Activated naive CD8-positive, alpha-beta T cell treated with anti-CD3 and anti-CD28 coated beads for 36 hours (primary cell): ENCODE results near the gene FAM163B. TPM values are rescaled to one million over a fixed set of nuclear protein-coding genes. Genes with fewer than 3 reads are reported as not detected.

Experiments
- DNase-seq: peaks from one replicate; pipeline ENCODE4 v3.0.0; 2021
- H3K27ac Mint-ChIP-seq: one replicate; pipeline ENCODE4 v1.8.0; 2022; ENCODE audit warnings: mild to moderate bottlenecking, moderate library complexity, mixed read lengths
- H3K27me3 Mint-ChIP-seq: one replicate; pipeline ENCODE4 v1.8.0; 2022; ENCODE audit warnings: mild to moderate bottlenecking, mixed read lengths
- H3K36me3 Mint-ChIP-seq: one replicate; pipeline ENCODE4 v1.8.0; 2021; ENCODE audit warnings: mild to moderate bottlenecking, mixed read lengths
- H3K4me1 Mint-ChIP-seq: one replicate; pipeline ENCODE4 v1.8.0; 2021; ENCODE audit warnings: mixed read lengths
- H3K4me3 Mint-ChIP-seq: one replicate; pipeline ENCODE4 v1.8.0; 2022; ENCODE audit warnings: mild to moderate bottlenecking, moderate library complexity, mixed read lengths
- H3K9me3 Mint-ChIP-seq: one replicate; pipeline ENCODE4 v1.8.0; 2022; ENCODE audit warnings: mixed read lengths
- total RNA-seq, 2 experiments: library from RNA; stranded (reverse); gene quantifications; one replicate each; pipeline ENCODE4 v1.2.3, GENCODE V29; 2021

FAM163B gene
- total RNA-seq, 2 experiments from 2014 or later = not detected

DNA sequence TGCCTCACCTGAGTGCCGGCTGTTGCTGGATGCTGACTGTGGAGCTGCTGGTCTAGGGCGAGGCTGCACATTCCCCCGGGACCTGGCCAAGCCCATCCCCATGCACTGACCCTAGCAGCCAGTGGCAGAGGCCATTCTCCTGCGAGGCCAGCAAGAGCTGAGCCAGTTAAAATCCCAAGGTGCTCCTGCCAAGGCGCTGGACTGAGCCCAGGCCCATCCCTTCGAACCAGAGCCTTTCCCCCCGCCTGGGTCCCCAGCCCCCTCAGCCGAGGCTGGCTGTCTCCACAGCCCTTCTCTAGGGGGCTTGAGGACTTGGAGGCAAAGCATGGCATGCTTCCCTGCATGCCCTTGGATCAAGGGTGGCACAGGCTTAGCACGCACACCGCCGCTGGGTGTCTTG, 73.1 kb downstream of the FAM163B start:
- no peak overlapping the region for H3K27ac Mint-ChIP-seq
- H3K36me3 Mint-ChIP-seq = no peaks in the 10 kb centered on the region
- DNase-seq = no peak
- H3K4me1 Mint-ChIP-seq = peaks cover 19% of the 10 kb centered on the region
- H3K27me3 Mint-ChIP-seq = no peaks in the 10 kb centered on the region
- H3K4me3 Mint-ChIP-seq = no peak overlapping the region
- H3K9me3 Mint-ChIP-seq = no peaks in the 10 kb centered on the region

DNA sequence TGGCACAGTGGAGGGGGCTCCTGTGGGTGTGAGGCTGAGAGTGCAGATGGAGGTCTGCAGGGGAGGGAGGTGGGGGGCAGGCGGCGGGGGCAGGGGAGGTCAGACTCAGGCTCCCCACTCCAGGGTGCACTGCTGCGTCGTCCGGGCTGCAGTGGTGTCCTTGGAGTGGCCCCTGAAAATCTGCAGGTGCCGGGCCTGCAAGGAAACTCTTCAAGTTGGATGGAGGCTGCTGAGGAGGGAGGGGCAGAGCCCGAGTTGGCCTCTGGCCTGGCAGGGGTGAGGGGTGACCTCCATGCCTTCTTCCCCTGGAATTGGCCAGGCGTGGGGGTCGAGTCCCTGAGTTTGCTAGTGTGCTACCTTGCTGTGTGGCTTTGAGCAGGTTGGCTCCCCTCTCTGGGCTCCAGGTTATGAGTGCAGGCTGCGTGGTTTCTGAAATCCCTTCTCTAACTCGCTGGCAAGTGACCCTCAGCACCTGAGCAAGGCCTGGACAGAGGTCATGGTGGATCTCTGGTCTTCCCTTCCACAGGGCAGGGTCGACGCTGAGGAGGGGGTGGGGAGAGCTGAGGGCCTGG, 73.8 kb downstream of the FAM163B start:
- Mint-ChIP-seq H3K4me3 (no peak overlapping the region), H3K27me3 (no peaks in the 10 kb centered on the region), H3K4me1 (peaks cover 19% of the 10 kb centered on the region), H3K9me3 (no peaks in the 10 kb centered on the region), H3K36me3 (no peaks in the 10 kb centered on the region), H3K27ac (no peak overlapping the region)
- no peak for DNase-seq

DNA sequence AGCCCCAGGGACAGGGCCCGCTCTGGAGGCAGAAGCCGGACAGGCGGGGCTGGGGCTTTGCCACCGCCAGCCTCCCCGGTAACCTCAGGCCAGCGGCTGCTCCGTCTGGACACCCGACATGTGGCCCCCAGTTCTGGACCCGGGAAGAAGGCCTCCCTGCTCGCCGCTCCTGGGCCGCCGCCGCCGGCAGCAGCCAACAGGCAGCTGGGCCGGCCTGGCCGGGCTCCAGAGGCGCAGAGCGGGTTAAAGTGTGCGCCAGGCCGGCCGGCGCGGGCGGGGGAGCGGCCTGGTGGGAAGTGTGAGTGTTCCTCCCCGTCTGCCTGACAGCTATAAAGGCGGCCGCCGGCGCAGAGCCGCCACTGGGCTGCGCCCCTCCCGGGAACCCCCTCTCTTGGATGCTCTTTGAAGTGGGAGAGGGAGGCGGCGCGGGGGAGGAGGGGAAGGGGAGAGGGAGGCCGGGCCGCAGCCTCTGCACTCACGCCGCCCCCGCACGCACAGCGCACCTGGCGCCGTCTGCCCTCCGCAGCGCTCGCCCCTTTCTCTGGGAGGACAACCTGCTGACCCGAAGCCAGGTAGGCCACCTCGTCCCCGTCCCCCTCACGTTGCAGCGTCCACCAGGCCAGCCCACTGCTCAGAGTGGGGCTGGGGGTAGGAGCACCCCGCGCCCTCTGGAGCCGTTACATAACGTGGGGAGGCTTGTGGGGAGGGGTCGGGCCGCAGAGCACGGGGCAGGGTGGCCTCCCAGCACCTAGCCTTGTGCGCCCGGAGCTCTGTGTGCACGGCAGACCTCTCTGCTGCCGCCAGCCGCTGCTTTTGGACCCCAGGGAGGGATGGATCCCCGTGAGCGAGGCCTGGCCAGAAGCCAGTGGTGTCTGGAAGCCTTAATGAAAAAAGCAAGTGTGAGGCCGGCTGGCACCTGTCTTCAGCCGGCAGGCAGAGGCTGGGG, 74.6 kb downstream of the FAM163B start, which contains the start of gene ADAMTSL2:
ADAMTSL2 (plus strand) TSS at position 359 of the 946 bp plus-strand sequence. CDS start 2,009 bp downstream, outside the sequence.
- Mint-ChIP-seq H3K36me3 (no peaks in the 10 kb centered on the region), H3K9me3 (no peaks in the 10 kb centered on the region), H3K27ac (no peak within 1 kb of the TSS), H3K4me1 (peaks cover 19% of the 10 kb centered on the region), H3K27me3 (no peaks in the 10 kb centered on the region), H3K4me3 (peak within 1 kb of the TSS; percentile 45)
- peak; percentile 65 for DNase-seq

DNA sequence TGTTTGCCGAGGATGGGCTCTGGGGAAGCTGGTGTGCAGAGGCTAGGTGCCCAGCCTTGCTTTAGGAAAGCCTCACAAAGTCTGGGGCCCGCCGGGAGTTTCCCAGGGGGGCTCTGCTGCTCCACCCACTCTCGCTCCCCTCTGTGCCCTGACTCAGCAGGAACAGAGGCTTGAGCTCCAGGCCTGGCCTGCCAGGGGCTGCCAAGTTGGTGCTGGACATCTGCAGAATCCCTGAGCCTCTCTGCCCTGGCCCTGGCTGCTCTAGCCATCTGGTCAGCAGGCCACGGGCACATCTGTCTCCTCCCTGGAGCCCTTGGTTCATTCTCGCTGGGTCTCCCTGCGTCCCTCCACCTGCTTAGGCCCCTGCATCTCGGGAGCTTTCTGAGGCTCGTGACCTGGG, 75.3 kb downstream of the FAM163B start:
- no peaks in the 10 kb centered on the region for H3K9me3 Mint-ChIP-seq
- peaks cover 15% of the 10 kb centered on the region for H3K4me1 Mint-ChIP-seq
- peak; percentile 18 for DNase-seq
- H3K4me3 Mint-ChIP-seq = peak overlapping the region; percentile 45
- no peaks in the 10 kb centered on the region for H3K36me3 Mint-ChIP-seq
- H3K27ac Mint-ChIP-seq = no peak overlapping the region
- H3K27me3 Mint-ChIP-seq = no peaks in the 10 kb centered on the region

DNA sequence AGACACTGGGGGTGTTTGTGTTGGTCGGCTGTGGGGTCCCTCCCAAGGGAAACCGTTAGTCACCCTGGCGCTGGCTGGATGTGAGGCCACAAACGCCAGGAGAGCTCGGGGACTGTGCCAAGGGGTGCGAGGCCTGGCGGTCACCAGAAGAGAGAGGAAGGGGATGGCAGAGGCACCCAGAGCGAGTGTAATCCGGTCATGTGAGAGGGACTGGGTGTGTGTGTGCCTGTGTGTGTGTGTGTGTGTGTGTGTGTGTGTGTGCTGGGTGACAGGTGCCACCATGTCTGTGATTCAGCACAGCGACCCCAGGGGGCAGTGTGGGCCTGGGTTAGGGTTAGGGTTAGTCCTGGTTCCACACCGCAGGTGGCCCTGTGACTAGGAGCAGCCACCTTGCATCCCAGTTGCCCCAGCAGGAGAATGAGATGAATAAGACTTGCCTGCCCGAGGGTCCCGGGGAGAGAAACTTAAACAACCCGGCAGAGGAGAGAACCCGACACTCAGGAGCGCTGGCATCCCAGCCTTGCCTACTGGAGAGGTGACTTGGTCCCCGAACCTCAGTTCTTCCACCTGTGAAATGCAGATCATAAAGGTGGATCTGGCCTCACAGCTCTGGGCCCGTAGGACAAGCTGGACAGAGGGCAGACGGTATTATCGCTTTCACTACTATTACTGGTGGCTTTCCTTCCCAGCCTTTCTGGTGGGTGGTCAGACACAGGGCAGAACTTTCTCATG, 76.1 kb downstream of the FAM163B start:
- Mint-ChIP-seq H3K4me1 (peaks cover 15% of the 10 kb centered on the region), H3K36me3 (no peaks in the 10 kb centered on the region), H3K9me3 (no peaks in the 10 kb centered on the region), H3K4me3 (peak overlapping the region; percentile 32), H3K27ac (no peak overlapping the region), H3K27me3 (no peaks in the 10 kb centered on the region)
- peak; percentile 76 for DNase-seq

DNA sequence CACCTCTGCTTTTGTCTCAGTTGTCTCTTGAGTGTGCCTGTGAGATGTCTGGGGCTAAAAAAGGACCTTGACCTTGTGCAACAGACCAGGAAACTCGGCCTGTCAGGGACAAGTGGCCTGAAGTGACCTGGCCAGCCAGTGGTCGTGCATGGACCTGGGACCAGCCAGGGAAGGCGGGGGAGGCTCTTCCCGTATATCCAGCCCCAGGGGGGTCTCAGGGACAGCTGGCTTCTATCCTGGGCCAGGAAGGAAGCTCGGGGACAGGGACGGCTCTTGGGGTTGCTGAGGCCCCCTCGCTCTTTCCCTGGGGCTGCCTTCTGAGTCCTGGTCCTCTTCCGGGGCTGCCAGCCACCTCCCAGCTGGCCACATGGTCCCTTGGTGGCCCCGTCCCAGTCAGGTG, 77.9 kb downstream of the FAM163B start:
- DNase-seq = no peak
- Mint-ChIP-seq H3K4me3 (no peak overlapping the region), H3K27me3 (no peaks in the 10 kb centered on the region), H3K27ac (no peak overlapping the region), H3K4me1 (peaks cover 23% of the 10 kb centered on the region), H3K9me3 (no peaks in the 10 kb centered on the region), H3K36me3 (no peaks in the 10 kb centered on the region)

DNA sequence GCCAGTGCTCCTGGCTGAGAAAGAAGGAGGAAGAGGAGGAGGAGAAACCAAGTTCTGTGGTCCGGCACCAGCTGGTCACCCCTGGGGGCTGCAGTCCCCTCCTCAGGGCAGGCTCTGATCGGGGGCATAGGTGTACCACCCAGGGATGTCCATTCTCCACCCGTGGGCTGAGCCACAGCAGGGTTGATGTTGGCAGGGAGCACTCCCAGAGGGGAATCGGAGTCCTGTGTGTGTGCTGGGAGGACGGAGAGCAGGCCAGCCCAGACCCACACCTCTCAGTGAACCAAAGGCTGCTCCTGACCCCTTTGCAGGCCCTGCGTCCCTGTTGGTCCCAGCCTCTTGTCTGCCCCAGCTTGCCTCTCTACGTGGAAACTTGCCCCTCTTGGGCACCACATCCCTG, 79.3 kb downstream of the FAM163B start:
- Mint-ChIP-seq H3K9me3 (no peaks in the 10 kb centered on the region), H3K4me3 (no peak overlapping the region), H3K4me1 (peaks cover 23% of the 10 kb centered on the region), H3K36me3 (no peaks in the 10 kb centered on the region), H3K27ac (no peak overlapping the region), H3K27me3 (no peaks in the 10 kb centered on the region)
- DNase-seq = no peak

DNA sequence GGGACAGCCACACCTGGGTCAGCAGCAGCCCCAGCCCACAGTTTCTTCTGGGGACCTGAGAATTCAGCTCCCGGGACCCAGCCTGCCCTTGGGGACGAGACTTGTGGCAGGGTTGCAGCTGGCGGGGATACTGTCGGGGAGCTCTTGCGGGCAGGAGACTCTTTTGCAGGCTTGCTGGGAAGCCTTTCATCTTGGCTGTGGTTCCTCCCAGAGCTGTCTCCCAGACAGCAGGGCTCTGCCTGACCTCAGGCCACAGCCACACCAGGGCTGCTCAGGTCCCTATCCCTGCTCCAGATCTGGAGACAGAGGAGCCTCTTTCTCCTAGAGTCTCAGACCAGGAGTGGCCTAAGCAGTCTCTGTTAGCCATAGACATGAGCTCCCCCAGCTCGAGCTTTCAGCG, 79.7 kb downstream of the FAM163B start:
- no peak overlapping the region for H3K27ac Mint-ChIP-seq
- H3K36me3 Mint-ChIP-seq = no peaks in the 10 kb centered on the region
- H3K4me1 Mint-ChIP-seq = peaks cover 23% of the 10 kb centered on the region
- no peaks in the 10 kb centered on the region for H3K9me3 Mint-ChIP-seq
- no peaks in the 10 kb centered on the region for H3K27me3 Mint-ChIP-seq
- DNase-seq = no peak
- H3K4me3 Mint-ChIP-seq = no peak overlapping the region

DNA sequence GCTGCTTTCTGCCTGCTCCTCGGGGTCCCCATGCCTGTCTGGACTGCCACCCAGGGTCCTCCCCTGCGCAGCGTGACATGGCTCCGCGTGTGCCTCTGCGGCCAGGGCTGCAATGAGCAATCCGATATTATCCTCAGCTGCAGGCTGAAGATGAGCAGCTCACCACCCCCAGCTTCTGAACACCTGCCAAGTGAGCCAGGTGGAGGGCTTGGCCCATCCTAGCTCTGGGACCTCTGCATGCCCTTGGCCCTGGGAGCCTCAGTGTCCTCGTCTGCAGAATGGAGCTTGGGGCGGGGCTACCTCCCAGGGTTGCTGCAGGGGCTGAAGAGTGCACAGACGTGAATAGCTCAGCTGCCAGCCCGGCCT, 80.3 kb downstream of the FAM163B start:
- H3K27me3 Mint-ChIP-seq = no peaks in the 10 kb centered on the region
- H3K4me3 Mint-ChIP-seq = no peak overlapping the region
- H3K36me3 Mint-ChIP-seq = no peaks in the 10 kb centered on the region
- no peak for DNase-seq
- no peak overlapping the region for H3K27ac Mint-ChIP-seq
- H3K9me3 Mint-ChIP-seq = no peaks in the 10 kb centered on the region
- peaks cover 20% of the 10 kb centered on the region for H3K4me1 Mint-ChIP-seq

DNA sequence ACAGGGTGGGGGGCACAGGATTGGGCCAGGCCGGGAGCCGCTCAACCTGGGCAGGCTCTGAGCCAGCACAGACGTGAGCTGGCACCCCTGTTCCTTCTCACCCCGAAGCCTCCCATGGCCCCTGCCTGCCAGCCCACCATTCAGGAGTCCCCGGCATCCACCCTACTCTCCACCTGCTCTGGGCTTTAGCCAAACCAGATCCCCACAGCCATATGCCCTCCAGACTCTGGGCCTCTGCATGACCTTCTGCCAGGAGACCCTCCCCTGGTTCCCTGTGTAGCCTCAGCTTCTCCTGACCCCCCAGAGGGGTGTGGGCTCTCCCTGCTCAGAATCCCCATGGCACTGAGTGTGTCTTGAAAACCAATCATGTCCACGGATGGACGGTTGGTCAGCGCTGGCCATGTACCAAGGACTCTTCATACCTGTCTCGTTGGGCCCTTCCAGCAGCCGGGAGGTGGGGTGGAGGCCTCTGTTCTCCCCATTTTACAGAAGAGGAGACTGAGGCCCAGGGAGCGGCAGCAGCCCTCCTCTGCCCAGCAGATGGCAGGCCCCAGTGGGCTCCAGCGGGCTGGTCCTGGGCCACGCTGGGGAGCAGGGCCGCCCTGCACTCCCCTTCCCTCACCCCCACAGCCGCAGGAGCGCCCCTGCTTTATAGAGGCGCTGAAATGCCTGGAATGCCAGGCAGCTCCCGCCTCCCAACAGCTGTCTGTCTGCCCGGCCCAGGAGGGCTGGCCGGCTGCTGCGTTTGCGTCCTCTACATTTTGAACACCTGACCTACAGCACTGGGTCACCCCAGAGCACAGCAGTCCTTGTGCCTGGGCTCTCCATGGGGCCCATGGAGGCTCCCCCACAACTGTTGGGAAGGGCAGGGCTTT, 81.0 kb downstream of the FAM163B start:
- Mint-ChIP-seq H3K4me1 (peaks cover 15% of the 10 kb centered on the region), H3K4me3 (no peak overlapping the region), H3K27me3 (no peaks in the 10 kb centered on the region), H3K27ac (no peak overlapping the region), H3K36me3 (no peaks in the 10 kb centered on the region), H3K9me3 (no peaks in the 10 kb centered on the region)
- no peak for DNase-seq

DNA sequence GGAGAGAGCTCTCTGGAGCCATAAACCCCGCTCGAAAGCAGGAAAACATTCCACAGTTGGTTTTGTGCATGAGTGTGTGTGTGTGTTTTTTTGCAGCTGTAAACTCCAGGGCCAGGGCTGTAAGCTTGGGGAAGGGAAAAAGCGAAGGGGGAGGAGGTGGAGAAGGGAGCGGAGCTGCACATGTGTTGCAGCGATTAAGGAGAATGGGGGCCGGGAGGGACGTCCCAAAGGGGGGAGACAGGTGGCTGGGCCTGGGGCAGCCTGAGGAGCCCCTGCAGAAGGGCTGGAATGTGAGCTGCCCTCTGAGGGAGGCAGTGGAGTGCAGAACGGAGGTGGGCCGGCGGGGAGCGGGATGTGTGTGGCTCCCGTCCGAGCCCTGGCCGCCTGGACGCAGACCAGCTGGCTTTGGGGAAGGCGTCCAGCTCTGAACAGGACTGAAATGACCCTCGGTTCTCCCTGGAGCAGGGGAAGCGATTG, 81.7 kb downstream of the FAM163B start:
- DNase-seq = no peak
- Mint-ChIP-seq H3K36me3 (no peaks in the 10 kb centered on the region), H3K27me3 (no peaks in the 10 kb centered on the region), H3K27ac (no peak overlapping the region), H3K9me3 (no peaks in the 10 kb centered on the region), H3K4me1 (peaks cover 8% of the 10 kb centered on the region), H3K4me3 (no peak overlapping the region)

Other genes starting within 250 kb of the FAM163B start
- gene SURF4, start 233.3 kb downstream of the FAM163B start, total RNA-seq = 100 to 1,000 TPM; 197 to 198 TPM
- under 1 TPM; 0.16 to 0.31 TPM for gene STKLD1, start 233.0 kb downstream of the FAM163B start, total RNA-seq
- 10 to 100 TPM; 45.3 to 47.7 TPM for gene REXO4, start 191.4 kb downstream of the FAM163B start, total RNA-seq
- 1 to 10 TPM; 1.0 to 1.5 TPM for gene ADAMTS13, start 187.0 kb downstream of the FAM163B start, total RNA-seq
- gene CACFD1, start 149.4 kb downstream of the FAM163B start, total RNA-seq = 1 to 10 TPM in 1 of 2 experiments, under 1 TPM in 1; 0.54 to 1.4 TPM
- gene SLC2A6, start 130.3 kb downstream of the FAM163B start, total RNA-seq = 1 to 10 TPM; 8.9 to 9.3 TPM
- not detected for gene MYMK, start 84.4 kb downstream of the FAM163B start, total RNA-seq
- under 1 TPM; 0.29 to 0.34 TPM for gene ADAMTSL2, start 74.7 kb downstream of the FAM163B start, total RNA-seq
- not detected for gene DBH, start 27.0 kb upstream of the FAM163B start, total RNA-seq
- gene SARDH, start 129.0 kb upstream of the FAM163B start, total RNA-seq = 1 to 10 TPM; 2.3 to 2.7 TPM